Transverse colon (tissue), 4 donors: ENCODE measurements around the gene AHSG. TPM values are rescaled to one million over a fixed set of nuclear protein-coding genes. Genes with fewer than 3 reads are reported as not detected.

Source experiments
- DNase-seq: peaks from one replicate; pipeline ENCODE4 v3.0.0-alpha.2; 2019
- H3K27ac ChIP-seq, 4 donors: fragments of 200-600 bp; sonication (generic); 2 replicates each; pipeline ENCODE4 v1.5.1; 2016 to 2018; ENCODE audit warnings: inconsistent platforms in 4 of 4
- H3K27me3 ChIP-seq: fragments of 200-600 bp; sonication (generic); 2 replicates; pipeline ENCODE4 v1.5.1; 2017; ENCODE audit warnings: inconsistent platforms
- H3K36me3 ChIP-seq, 4 donors: fragments of 200-600 bp; sonication (generic); 2 replicates each; pipeline ENCODE4 v1.5.1; 2017 to 2019; ENCODE audit warnings: inconsistent platforms in 4 of 4
- H3K4me1 ChIP-seq, 4 donors: fragments of 200-600 bp; sonication (generic); 2 replicates each; pipeline ENCODE4 v1.5.1; 2017 to 2020; ENCODE audit warnings: inconsistent platforms in 4 of 4
- H3K4me3 ChIP-seq, 4 donors: fragments of 200-600 bp; sonication (generic); 1 replicate in 1 of 4; 2 replicates in 3 of 4; pipeline versions ENCODE4 v1.5.1 to v1.6.1; 2017 to 2019; ENCODE audit warnings: inconsistent platforms in 4 of 4
- H3K9me3 ChIP-seq, 2 donors: fragments of 200-600 bp; sonication (generic); 2 replicates each; pipeline ENCODE4 v1.5.1; 2017 to 2019; ENCODE audit warnings: inconsistent platforms in 2 of 2
- CTCF ChIP-seq, 5 experiments: fragments of 200-600 bp in 3 of 5; fragments of 450-650 bp in 2 of 5; sonication (generic) in 3 of 5; IDR thresholded peaks; 1 replicate in 2 of 5; 2 replicates in 3 of 5; pipeline ENCODE4 v1.5.1; 2016 to 2017; ENCODE audit warnings: antibody characterized with exemption in 5 of 5, inconsistent platforms in 3 of 5, mild to moderate bottlenecking in 2 of 5, moderate library complexity in 1 of 5
- EP300 ChIP-seq: sonication (generic); formaldehyde crosslinking; IDR thresholded peaks from one replicate; pipeline ENCODE4 v1.6.1; 2017; ENCODE audit warnings: antibody characterized with exemption, low read depth
- POLR2A ChIP-seq: fragments of 450-650 bp; IDR thresholded peaks from one replicate; pipeline ENCODE4 v1.6.1; 2016; ENCODE audit warnings: antibody characterized with exemption, mild to moderate bottlenecking, moderate library complexity
- POLR2AphosphoS5 ChIP-seq, 3 donors: sonication (generic); formaldehyde crosslinking; IDR thresholded peaks; one replicate each; pipeline ENCODE4 v1.6.1; 2016; ENCODE audit warnings: antibody characterized with exemption in 3 of 3
- WGBS, 2 donors: methylation state at CpG; one replicate each; pipeline ENCODE4 v1.1.5; 2018; ENCODE audit warnings: low coverage in 1 of 2; 5-methylcytosine and 5-hydroxymethylcytosine counted together
- in situ Hi-C, 4 donors: fragments of 200-750 bp; cut with MboI; loops; one replicate each; pipeline versions ENCODE4 v1.15.0 to v1.15.1; 2017; ENCODE audit warnings: low sequenced_read_pairs in 3 of 4, low pct_ligation_motif_present in 1 of 4, low pct_unique_long_range_greater_than_20kb in 1 of 4
- intact Hi-C: fragments of 100-400 bp; cut with DNase I; formaldehyde crosslinking; loops from one replicate; pipeline ENCODE4 v1.15.1; 2023; ENCODE audit warnings: low total_unique reads
- total RNA-seq, 4 donors: library from RNA; depleted of rRNA; stranded (reverse); fragments of >200 nt; gene quantifications; one replicate each; pipeline ENCODE4 v1.1.0, GENCODE V29; 2016

Gene AHSG
- total RNA-seq, 4 donors from 2014 or later = not detected

GRCh38 chr3:186664119-186664495, 51.2 kb downstream of the AHSG start:
- Histone ChIP-seq H3K4me3 (no peak overlapping the region), H3K36me3 (no peaks in the 10 kb centered on the region), H3K9me3 (no peaks in the 10 kb centered on the region), H3K27me3 (no peaks in the 10 kb centered on the region), H3K27ac (no peak overlapping the region), H3K4me1 (no peaks in the 10 kb centered on the region)
- TF ChIP-seq EP300 = no peak
- TF ChIP-seq POLR2A = no peak
- TF ChIP-seq CTCF (IDR thresholded peaks at IDR 0.05) = no peak
- TF ChIP-seq POLR2AphosphoS5 (IDR thresholded peaks at IDR 0.05) = no peak
- intact Hi-C loops = no loop called here
- no peak for DNase-seq
- in situ Hi-C loops = no loop called here

- in situ Hi-C loops (no loop called here), intact Hi-C loops (no loop called here)
- H3K4me1 ChIP-seq = no peaks in the 10 kb centered on the region
- H3K9me3 ChIP-seq = no peaks in the 10 kb centered on the region
- H3K27me3 ChIP-seq = no peaks in the 10 kb centered on the region
- H3K27ac ChIP-seq = no peak overlapping the region
- 75 to 84% methylated on average over 4 of the region's 4 CpGs for WGBS, 2 donors
- no peaks in the 10 kb centered on the region for H3K36me3 ChIP-seq
- H3K4me3 ChIP-seq = no peak overlapping the region
- DNase-seq = no peak
- no peak for TF ChIP-seq POLR2AphosphoS5 (IDR thresholded peaks at IDR 0.05)
- no peak for TF ChIP-seq CTCF (IDR thresholded peaks at IDR 0.05)
- TF ChIP-seq EP300 = no peak
- TF ChIP-seq POLR2A = no peak
These were observed 51.6 kb downstream of the AHSG start for GRCh38 chr3:186664506-186664905.

- no peaks in the 10 kb centered on the region for H3K27me3 ChIP-seq
- in situ Hi-C loops (no loop called here), intact Hi-C loops (no loop called here)
- H3K27ac ChIP-seq = no peak within 1 kb of the TSS
- 81 to 83% methylated on average over 2 to 8 of the region's 8 CpGs for WGBS, 2 donors
- no peaks in the 10 kb centered on the region for H3K36me3 ChIP-seq
- no peak within 1 kb of the TSS for H3K4me3 ChIP-seq
- DNase-seq = no peak
- no peak for TF ChIP-seq EP300
- TF ChIP-seq CTCF (IDR thresholded peaks at IDR 0.05) = no peak
- TF ChIP-seq POLR2AphosphoS5 (IDR thresholded peaks at IDR 0.05) = no peak
- no peaks in the 10 kb centered on the region for H3K4me1 ChIP-seq
- no peaks in the 10 kb centered on the region for H3K9me3 ChIP-seq
These were observed 52.8 kb downstream of the AHSG start, which contains the start of gene HRG for GRCh38 chr3:186665625-186666188. TSS of gene HRG (plus strand) at chr3:186666014. CDS start at chr3:186666032, 18 bp downstream.

- no peaks in the 10 kb centered on the region for H3K36me3 ChIP-seq
- TF ChIP-seq EP300 = no peak
- no peak for TF ChIP-seq POLR2AphosphoS5 (IDR thresholded peaks at IDR 0.05)
- no peak for TF ChIP-seq POLR2A
- TF ChIP-seq CTCF (IDR thresholded peaks at IDR 0.05) = no peak
These were observed 55.6 kb downstream of the AHSG start for GRCh38 chr3:186668426-186668825.

More at GRCh38 chr3:186668426-186668825, 55.6 kb downstream of the AHSG start:
- Histone ChIP-seq H3K4me3 (no peak overlapping the region), H3K4me1 (no peaks in the 10 kb centered on the region), H3K27ac (no peak overlapping the region), H3K27me3 (no peaks in the 10 kb centered on the region), H3K9me3 (no peaks in the 10 kb centered on the region)
- intact Hi-C loops = no loop called here
- 70 to 71% methylated on average over 5 to 6 of the region's 6 CpGs for WGBS, 2 donors
- no peak for DNase-seq
- in situ Hi-C loops = no loop called here
